ENCODE results near the gene SPNS2.

SPNS2 gene

GRCh38 chr17:4542726-4543191 lies 44.1 kb downstream of the SPNS2 start:
- Histone ChIP-seq H3K56ac (ENCODE audit: low read length) (no peak overlapping the region), H3K27ac (ENCODE audit: low read depth, low read length) (no peak overlapping the region), H3K4me3 (ENCODE audit: low read length) (no peak overlapping the region), H3K4me1 (ENCODE audit: control insufficient read depth, low read depth, low read length) (no peaks in the 10 kb centered on the region), H3K36me3 (ENCODE audit: control insufficient read depth, insufficient read depth, low read length) (peaks cover 27% of the 10 kb centered on the region), H3K23ac (ENCODE audit: low read length) (no peak overlapping the region), H3K18ac (ENCODE audit: low read length) (no peak overlapping the region), H3K27me3 (ENCODE audit: insufficient read depth, low read length, poor library complexity) (no peaks in the 10 kb centered on the region), H3K4ac (ENCODE audit: low read depth, low read length) (no peak overlapping the region), H3K9ac (ENCODE audit: low read length) (no peak overlapping the region), H3K79me2 (ENCODE audit: control insufficient read depth, insufficient read depth, low read length) (no peaks in the 10 kb centered on the region), H2BK15ac (replicated peaks; ENCODE audit: low read depth) (no peak overlapping the region), H4K5ac (ENCODE audit: low read length) (no peak overlapping the region), H3K4me2 (ENCODE audit: low read length) (no peak overlapping the region), H2AK5ac (ENCODE audit: low read length) (no peak overlapping the region), H4K8ac (ENCODE audit: low read depth, low read length) (no peak overlapping the region), H3K79me1 (ENCODE audit: low read length) (no peaks in the 10 kb centered on the region), H2BK120ac (ENCODE audit: low read depth, low read length) (no peak overlapping the region), H2BK5ac (ENCODE audit: low read length) (no peak overlapping the region)
- no peak for DNase-seq
- no CpG with 5 or more reads among the region's 19 CpGs for WGBS (ENCODE audit: extremely low coverage, insufficient coverage, low lambda C conversion rate)

GRCh38 chr17:4543557-4544026 lies 44.9 kb downstream of the SPNS2 start:
- Histone ChIP-seq H3K79me2 (ENCODE audit: control insufficient read depth, insufficient read depth, low read length) (no peaks in the 10 kb centered on the region), H2BK5ac (ENCODE audit: low read length) (no peak overlapping the region), H2AK5ac (ENCODE audit: low read length) (no peak overlapping the region), H3K36me3 (ENCODE audit: control insufficient read depth, insufficient read depth, low read length) (peaks cover 31% of the 10 kb centered on the region), H3K18ac (ENCODE audit: low read length) (no peak overlapping the region), H2BK15ac (replicated peaks; ENCODE audit: low read depth) (no peak overlapping the region), H3K4me1 (ENCODE audit: control insufficient read depth, low read depth, low read length) (no peaks in the 10 kb centered on the region), H3K79me1 (ENCODE audit: low read length) (peaks cover 2% of the 10 kb centered on the region), H4K8ac (ENCODE audit: low read depth, low read length) (no peak overlapping the region), H3K56ac (ENCODE audit: low read length) (no peak overlapping the region), H3K27ac (ENCODE audit: low read depth, low read length) (no peak overlapping the region), H3K27me3 (ENCODE audit: insufficient read depth, low read length, poor library complexity) (no peaks in the 10 kb centered on the region), H2BK120ac (ENCODE audit: low read depth, low read length) (no peak overlapping the region), H3K9ac (ENCODE audit: low read length) (no peak overlapping the region), H3K4me3 (ENCODE audit: low read length) (no peak overlapping the region), H3K4ac (ENCODE audit: low read depth, low read length) (no peak overlapping the region), H4K5ac (ENCODE audit: low read length) (no peak overlapping the region), H3K23ac (ENCODE audit: low read length) (no peak overlapping the region), H3K4me2 (ENCODE audit: low read length) (no peak overlapping the region)
- no peak for DNase-seq
- no CpG with 5 or more reads among the region's 19 CpGs for WGBS (ENCODE audit: extremely low coverage, insufficient coverage, low lambda C conversion rate)

- H3K79me1 ChIP-seq (ENCODE audit: low read length), result peaks cover 4% of the 10 kb centered on the region
- H3K27ac ChIP-seq (ENCODE audit: low read depth, low read length), result no peak overlapping the region
- no peak overlapping the region for H3K18ac ChIP-seq (ENCODE audit: low read length)
- no peak overlapping the region for H2AK5ac ChIP-seq (ENCODE audit: low read length)
- peaks cover 33% of the 10 kb centered on the region for H3K36me3 ChIP-seq (ENCODE audit: control insufficient read depth, insufficient read depth, low read length)
- no peak overlapping the region for H4K8ac ChIP-seq (ENCODE audit: low read depth, low read length)
- H2BK5ac ChIP-seq (ENCODE audit: low read length), result no peak overlapping the region
- no peak overlapping the region for H2BK120ac ChIP-seq (ENCODE audit: low read depth, low read length)
- no peak overlapping the region for H4K5ac ChIP-seq (ENCODE audit: low read length)
- H3K4me2 ChIP-seq (ENCODE audit: low read length), result no peak overlapping the region
- no peak overlapping the region for H3K23ac ChIP-seq (ENCODE audit: low read length)
- DNase-seq, result no peak
- no peaks in the 10 kb centered on the region for H3K79me2 ChIP-seq (ENCODE audit: control insufficient read depth, insufficient read depth, low read length)
- H3K4me1 ChIP-seq (ENCODE audit: control insufficient read depth, low read depth, low read length), result no peaks in the 10 kb centered on the region
- no peak overlapping the region for H3K4me3 ChIP-seq (ENCODE audit: low read length)
- no CpG with 5 or more reads among the region's 37 CpGs for WGBS (ENCODE audit: extremely low coverage, insufficient coverage, low lambda C conversion rate)
- H3K9ac ChIP-seq (ENCODE audit: low read length), result no peak overlapping the region
- H3K4ac ChIP-seq (ENCODE audit: low read depth, low read length), result no peak overlapping the region
- H3K56ac ChIP-seq (ENCODE audit: low read length), result no peak overlapping the region
- H2BK15ac ChIP-seq (replicated peaks; ENCODE audit: low read depth), result no peak overlapping the region
- no peaks in the 10 kb centered on the region for H3K27me3 ChIP-seq (ENCODE audit: insufficient read depth, low read length, poor library complexity)
Observed at GRCh38 chr17:4544135-4544950, 45.7 kb downstream of the SPNS2 start.

GRCh38 chr17:4544951-4545216 lies 46.2 kb downstream of the SPNS2 start:
- no peak overlapping the region for H3K4ac ChIP-seq (ENCODE audit: low read depth, low read length)
- H3K4me3 ChIP-seq (ENCODE audit: low read length), result no peak overlapping the region
- no peak overlapping the region for H3K4me2 ChIP-seq (ENCODE audit: low read length)
- no peak overlapping the region for H4K8ac ChIP-seq (ENCODE audit: low read depth, low read length)
- peaks cover 4% of the 10 kb centered on the region for H3K79me1 ChIP-seq (ENCODE audit: low read length)
- H3K23ac ChIP-seq (ENCODE audit: low read length), result no peak overlapping the region
- no peak overlapping the region for H3K56ac ChIP-seq (ENCODE audit: low read length)
- H2BK120ac ChIP-seq (ENCODE audit: low read depth, low read length), result no peak overlapping the region
- H2BK15ac ChIP-seq (replicated peaks; ENCODE audit: low read depth), result no peak overlapping the region
- peaks cover 31% of the 10 kb centered on the region for H3K36me3 ChIP-seq (ENCODE audit: control insufficient read depth, insufficient read depth, low read length)
- no peak overlapping the region for H3K27ac ChIP-seq (ENCODE audit: low read depth, low read length)
- no peak overlapping the region for H3K9ac ChIP-seq (ENCODE audit: low read length)
- no peak overlapping the region for H3K18ac ChIP-seq (ENCODE audit: low read length)
- H3K27me3 ChIP-seq (ENCODE audit: insufficient read depth, low read length, poor library complexity), result no peaks in the 10 kb centered on the region
- H2AK5ac ChIP-seq (ENCODE audit: low read length), result no peak overlapping the region
- H2BK5ac ChIP-seq (ENCODE audit: low read length), result no peak overlapping the region
- H4K5ac ChIP-seq (ENCODE audit: low read length), result no peak overlapping the region
- no peaks in the 10 kb centered on the region for H3K79me2 ChIP-seq (ENCODE audit: control insufficient read depth, insufficient read depth, low read length)
- no CpG with 5 or more reads among the region's 18 CpGs for WGBS (ENCODE audit: extremely low coverage, insufficient coverage, low lambda C conversion rate)
- DNase-seq, result no peak
- H3K4me1 ChIP-seq (ENCODE audit: control insufficient read depth, low read depth, low read length), result no peaks in the 10 kb centered on the region

GRCh38 chr17:4545217-4545951 lies 46.7 kb downstream of the SPNS2 start:
- no peak overlapping the region for H3K18ac ChIP-seq (ENCODE audit: low read length)
- no peak overlapping the region for H3K9ac ChIP-seq (ENCODE audit: low read length)
- DNase-seq, result no peak
- H3K4me2 ChIP-seq (ENCODE audit: low read length), result no peak overlapping the region
- no peak overlapping the region for H4K8ac ChIP-seq (ENCODE audit: low read depth, low read length)
- no peak overlapping the region for H3K23ac ChIP-seq (ENCODE audit: low read length)
- H3K79me2 ChIP-seq (ENCODE audit: control insufficient read depth, insufficient read depth, low read length), result peaks cover under 1% of the 10 kb centered on the region
- WGBS (ENCODE audit: extremely low coverage, insufficient coverage, low lambda C conversion rate), result no CpG with 5 or more reads among the region's 32 CpGs
- H3K79me1 ChIP-seq (ENCODE audit: low read length), result peaks cover 5% of the 10 kb centered on the region
- no peak overlapping the region for H4K5ac ChIP-seq (ENCODE audit: low read length)
- peaks cover 32% of the 10 kb centered on the region for H3K36me3 ChIP-seq (ENCODE audit: control insufficient read depth, insufficient read depth, low read length)
- H3K27me3 ChIP-seq (ENCODE audit: insufficient read depth, low read length, poor library complexity), result no peaks in the 10 kb centered on the region
- H3K4ac ChIP-seq (ENCODE audit: low read depth, low read length), result no peak overlapping the region
- H3K56ac ChIP-seq (ENCODE audit: low read length), result no peak overlapping the region
- H2BK15ac ChIP-seq (replicated peaks; ENCODE audit: low read depth), result no peak overlapping the region
- H2BK120ac ChIP-seq (ENCODE audit: low read depth, low read length), result no peak overlapping the region
- H2BK5ac ChIP-seq (ENCODE audit: low read length), result no peak overlapping the region
- no peak overlapping the region for H3K4me3 ChIP-seq (ENCODE audit: low read length)
- no peak overlapping the region for H3K27ac ChIP-seq (ENCODE audit: low read depth, low read length)
- no peaks in the 10 kb centered on the region for H3K4me1 ChIP-seq (ENCODE audit: control insufficient read depth, low read depth, low read length)
- no peak overlapping the region for H2AK5ac ChIP-seq (ENCODE audit: low read length)

Measured in mesendoderm (in vitro differentiated cells).